Measurements from ENCODE around the gene AGO1.
"Not testable (repeated sequence)": the region's sequence is repeated elsewhere in the genome, so short reads cannot be mapped to it uniquely, and the experiment has no call there.

AGO1 gene

DNA sequence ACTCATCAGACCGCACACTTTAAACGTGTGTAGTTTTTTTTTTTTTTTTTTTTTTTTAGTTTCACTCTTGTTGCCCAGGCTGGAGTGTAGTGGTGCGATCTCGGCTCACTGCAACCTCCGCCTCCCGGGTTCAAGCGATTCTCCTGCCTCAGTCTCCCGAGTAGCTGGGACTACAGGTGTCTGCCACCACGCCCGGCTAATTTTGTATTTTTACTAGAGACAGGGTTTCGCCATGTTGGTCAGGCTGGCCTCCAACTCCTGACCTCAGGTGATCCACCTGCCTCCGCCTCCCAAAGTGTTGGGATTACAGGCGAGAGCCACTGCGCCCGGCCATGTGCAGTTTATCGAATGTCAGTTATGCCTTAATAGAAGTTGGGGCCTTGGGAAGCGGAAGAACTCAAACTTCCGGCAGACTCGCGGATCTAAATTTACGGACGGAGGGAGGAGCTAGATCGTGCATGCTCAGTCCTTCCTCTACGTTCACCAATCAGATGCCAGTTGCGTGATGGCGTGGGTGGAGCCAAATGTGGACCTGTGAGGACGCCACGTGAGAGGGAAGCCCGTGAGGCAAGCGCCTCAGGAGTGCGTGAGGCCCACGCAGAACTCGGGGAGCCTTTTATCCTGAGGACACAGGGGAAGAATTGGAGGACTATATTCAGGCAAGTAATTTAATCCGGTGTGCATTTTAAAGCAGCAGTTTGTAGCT, 13.6 kb upstream of the AGO1 start:
- not testable (repeated sequence) for DNase-seq (ENCODE audit: low read depth)

DNA sequence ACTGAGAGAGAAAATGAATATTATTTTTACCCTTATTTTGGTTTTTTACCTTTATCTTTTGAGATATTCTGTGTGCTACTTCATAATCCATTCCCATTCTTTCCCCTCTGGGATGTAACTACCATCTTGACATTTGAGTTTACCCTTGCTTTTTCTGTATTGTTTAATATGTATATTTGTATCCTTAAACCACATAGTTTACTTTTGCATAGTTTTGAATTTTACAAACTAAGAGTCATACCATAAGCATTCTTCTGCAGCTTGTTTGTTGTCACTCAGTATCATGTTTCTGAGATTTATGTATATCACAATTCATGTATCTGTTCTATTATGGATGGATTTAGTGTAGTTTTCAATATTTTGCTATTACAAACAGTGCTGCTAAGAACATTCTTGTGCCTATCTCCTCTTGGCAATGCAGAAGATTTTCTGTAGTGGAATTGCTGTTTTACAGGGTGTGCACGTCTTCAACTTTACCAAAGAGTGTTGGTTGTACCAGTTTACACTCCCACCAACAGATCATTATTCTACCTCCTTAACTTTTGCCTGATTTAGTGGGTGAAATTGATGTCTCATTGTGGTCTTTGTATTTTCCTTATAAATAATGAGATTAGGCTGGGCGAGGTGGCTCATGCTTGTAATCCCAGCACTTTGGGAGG, 12.2 kb upstream of the AGO1 start:
- no peak for DNase-seq (ENCODE audit: low read depth)

GRCh38 chr1:35873243-35873750, 9.7 kb upstream of the AGO1 start:
- DNase-seq (ENCODE audit: low read depth) = no peak

- DNase-seq (ENCODE audit: low read depth) = not testable (repeated sequence)
These were observed 8.9 kb upstream of the AGO1 start for GRCh38 chr1:35874115-35874514.

DNA sequence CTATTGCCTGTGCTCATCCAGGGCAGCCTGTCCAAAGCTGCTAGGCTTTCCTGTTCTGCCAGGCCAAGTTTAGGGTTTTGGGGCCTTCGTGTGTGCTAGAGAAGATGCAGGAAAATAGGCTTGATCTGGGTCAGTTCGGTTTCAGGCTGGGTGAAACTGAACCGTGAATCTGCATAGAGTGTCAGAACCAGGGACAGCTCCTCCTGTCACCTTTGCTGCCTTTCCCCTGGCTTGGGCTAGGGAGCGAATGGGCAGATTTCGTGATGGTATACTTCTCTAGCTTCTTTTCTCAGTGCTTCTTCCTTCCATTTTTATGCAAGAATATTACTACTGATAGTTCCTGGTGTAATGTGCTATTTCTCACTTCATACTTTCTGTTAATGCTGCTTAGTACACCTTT, 6.0 kb upstream of the AGO1 start:
- no peak for DNase-seq (ENCODE audit: low read depth)

DNA sequence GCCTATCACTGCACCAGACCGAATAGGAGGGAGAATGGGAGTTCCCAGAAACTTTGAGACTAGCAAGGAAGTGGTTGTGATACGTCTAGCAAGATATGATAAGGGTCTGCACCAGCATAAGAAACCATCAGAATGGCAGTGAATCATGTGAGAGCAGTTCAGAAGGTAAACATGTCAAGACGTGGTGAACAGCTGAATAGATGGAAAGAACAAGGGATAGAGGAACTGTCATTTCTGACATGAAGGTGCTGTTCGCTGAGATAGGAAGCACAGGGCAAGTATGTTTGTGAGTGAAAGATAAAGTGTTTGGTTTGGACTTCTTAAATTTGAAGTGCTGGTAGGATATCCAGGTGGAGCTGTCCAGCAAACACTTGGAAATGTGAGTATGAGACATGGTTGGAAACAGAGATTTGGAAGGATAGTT, 1.1 kb upstream of the AGO1 start:
- no peak for DNase-seq (ENCODE audit: low read depth)

GRCh38 chr1:35882586-35882944, 444 bp upstream of the AGO1 start:
- no peak for DNase-seq (ENCODE audit: low read depth)

GRCh38 chr1:35883635-35884101, 659 bp downstream of the AGO1 start:
- no peak for DNase-seq (ENCODE audit: low read depth)

DNA sequence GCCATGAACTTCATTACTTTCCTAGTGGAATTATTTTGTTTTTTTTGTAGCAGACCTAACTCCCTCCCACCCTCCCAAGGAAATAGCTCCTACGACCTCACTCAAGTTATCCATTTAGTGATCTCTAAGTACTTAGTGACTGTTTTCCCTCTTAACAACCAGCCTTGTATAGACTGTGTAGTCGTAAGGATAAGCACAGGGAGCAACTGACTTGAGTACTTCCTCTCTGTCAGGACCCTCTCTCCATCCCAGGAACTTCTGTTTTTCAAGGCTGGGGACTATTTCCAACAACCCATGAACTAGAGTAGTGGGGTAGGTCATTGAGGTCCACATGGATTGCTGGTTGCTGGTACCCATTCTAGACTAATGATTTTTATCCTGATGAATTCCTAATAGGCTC, 1.9 kb downstream of the AGO1 start:
- DNase-seq (ENCODE audit: low read depth) = no peak

- no peak for DNase-seq (ENCODE audit: low read depth)
These were observed 3.1 kb downstream of the AGO1 start for GRCh38 chr1:35885961-35886558.

DNA sequence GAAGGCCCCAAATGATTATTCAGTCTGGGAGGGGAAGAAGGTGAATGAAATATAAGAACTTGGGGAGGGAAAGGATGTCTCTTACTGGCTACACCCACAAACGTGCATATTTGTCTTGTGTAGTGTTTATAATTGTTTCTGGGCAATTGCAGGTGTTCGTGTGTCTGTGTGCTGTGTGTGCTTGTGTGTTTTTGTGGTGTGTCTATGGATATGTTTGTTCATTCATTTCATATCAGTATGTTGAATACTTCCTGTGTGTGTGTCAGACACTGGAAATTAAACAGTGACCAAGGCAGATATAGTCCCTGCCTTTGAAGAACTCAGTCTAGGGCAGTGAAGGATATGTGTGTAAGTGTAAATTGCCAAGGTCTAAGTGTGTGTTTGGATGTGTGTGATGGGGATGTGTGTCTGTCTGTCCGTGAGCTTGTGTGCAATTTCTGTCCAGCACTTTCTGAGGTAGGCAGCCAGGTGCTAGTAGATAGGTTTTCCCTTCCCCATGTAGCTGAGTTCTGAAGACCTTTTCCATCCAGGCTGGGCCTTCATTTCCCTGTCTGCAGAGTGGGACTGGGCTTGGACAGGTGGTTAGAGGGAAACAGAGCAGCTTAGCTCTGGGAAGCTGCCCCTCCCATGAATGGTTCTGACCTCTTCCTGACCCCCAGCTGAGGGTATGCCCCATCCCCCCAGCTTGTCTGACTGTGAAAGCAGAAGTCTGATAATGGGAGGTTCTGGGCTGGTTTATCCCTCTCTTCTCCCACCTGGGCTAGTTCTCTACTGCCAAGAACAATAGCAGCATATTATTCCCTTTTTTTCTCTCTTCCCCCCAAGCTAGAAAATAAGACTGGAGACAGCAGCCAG, 3.8 kb downstream of the AGO1 start:
- DNase-seq (ENCODE audit: low read depth) = no peak

- no peak for DNase-seq (ENCODE audit: low read depth)
These were observed 4.5 kb downstream of the AGO1 start for GRCh38 chr1:35887508-35887907.

GRCh38 chr1:35888255-35888654, 5.2 kb downstream of the AGO1 start:
- DNase-seq (ENCODE audit: low read depth) = no peak

- DNase-seq (ENCODE audit: low read depth) = not testable (repeated sequence)
These were observed 6.0 kb downstream of the AGO1 start for GRCh38 chr1:35888981-35889380.

DNA sequence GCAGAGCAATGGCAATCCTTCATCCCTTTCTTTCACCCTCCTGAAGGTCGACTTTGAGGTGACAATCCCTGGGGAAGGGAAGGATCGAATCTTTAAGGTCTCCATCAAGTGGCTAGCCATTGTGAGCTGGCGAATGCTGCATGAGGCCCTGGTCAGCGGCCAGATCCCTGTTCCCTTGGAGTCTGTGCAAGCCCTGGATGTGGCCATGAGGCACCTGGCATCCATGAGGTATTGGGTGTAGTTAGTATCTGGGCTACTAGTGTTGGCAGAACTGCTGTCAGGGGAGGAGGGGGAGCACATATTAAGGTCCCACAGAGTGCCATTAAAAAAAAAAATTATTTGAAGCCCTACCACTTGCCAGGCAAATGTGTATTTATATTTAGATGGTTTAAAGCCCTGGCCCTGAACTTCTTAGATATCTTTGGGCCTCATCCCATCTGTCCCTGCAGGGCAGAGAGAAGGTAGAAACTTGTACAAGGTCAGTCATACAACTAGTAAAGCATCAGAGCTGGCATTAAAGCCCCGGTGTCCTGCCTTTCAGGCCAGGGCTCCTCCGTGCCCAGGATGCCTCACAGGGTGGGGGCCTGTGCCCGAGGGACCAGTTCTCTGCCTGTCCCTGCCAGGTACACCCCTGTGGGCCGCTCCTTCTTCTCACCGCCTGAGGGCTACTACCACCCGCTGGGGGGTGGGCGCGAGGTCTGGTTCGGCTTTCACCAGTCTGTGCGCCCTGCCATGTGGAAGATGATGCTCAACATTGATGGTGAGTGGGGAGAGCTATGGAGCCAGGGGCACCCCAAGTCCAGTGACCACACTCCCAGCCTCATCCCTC, 10.3 kb downstream of the AGO1 start:
- no peak for DNase-seq (ENCODE audit: low read depth)

- DNase-seq (ENCODE audit: low read depth) = no peak
These were observed 11.2 kb downstream of the AGO1 start for GRCh38 chr1:35894183-35894582.

DNA sequence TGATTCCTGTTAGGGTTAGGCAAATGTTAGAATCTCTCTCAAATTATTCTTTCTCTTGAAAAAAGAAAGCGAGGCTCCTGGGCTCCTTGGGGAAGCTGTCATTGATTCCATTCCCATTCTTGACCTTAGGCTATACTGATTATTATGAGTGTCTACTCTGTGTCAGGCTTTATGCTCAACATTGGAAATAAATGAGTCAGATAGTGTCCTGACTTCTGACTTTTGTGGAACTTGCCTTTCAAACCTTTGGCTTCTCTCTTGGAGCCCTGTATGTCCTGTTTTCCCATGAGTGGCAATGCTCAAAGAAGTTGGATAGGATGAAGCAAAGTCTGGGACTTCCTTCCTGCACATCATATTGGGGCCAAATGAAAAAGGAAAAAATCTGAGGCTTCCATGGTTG, 11.6 kb downstream of the AGO1 start:
- no peak for DNase-seq (ENCODE audit: low read depth)

DNA sequence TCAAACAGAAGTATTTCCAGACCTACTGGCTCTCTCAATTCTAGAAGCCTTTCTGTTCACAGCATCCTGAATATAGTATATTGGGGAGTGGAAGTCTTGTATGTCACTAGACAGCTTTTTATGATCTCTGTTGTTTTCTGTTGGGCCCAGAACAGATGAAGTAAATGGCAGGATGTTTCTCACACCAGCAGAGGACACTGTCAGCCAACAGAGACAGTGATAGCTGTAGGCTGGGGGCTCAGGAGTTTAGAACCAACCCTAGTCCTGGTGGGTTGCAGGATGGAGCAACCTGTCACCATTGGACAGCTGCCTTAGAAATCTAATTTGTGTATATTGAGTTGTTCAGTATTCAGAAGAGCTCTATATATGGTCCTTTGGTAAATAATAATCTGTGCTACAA, 16.9 kb downstream of the AGO1 start:
- DNase-seq (ENCODE audit: low read depth) = no peak

DNA sequence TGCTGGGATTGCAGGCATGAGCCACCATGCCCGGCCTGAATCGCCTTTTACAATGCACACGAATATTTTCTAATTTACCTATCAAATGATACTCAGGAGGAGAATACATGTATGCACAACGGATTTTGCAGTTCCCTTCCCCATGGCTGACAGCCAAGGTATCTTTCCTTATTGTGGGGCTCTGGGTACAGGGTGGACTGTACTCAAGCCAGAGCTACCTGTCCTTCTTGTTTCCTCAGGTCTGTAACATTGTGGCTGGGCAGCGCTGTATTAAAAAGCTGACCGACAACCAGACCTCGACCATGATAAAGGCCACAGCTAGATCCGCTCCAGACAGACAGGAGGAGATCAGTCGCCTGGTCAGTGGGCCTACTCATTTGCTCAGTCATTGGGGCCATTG, 18.2 kb downstream of the AGO1 start:
- DNase-seq (ENCODE audit: low read depth) = no peak

GRCh38 chr1:35902671-35903070, 19.7 kb downstream of the AGO1 start:
- DNase-seq (ENCODE audit: low read depth) = no peak

DNA sequence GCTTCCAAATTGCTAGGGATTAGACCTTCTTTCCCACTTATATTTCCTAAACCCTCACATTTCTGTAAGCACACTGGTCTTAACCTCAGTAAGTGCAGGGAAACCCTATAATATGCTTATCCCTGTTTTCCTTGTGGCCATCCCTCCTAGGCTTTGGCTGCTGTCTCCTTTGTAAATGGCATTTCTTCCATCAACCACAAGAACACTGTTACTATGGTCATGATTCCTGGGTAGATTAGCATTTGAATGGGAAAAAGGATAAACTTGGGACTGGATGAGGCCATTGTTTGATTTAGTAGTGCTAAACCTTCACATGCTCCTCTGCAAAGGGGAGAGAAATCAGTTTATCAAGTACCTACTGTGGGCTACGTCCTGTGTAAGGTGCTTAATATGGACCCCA, 31.7 kb downstream of the AGO1 start:
- no peak for DNase-seq (ENCODE audit: low read depth)
